K562 (cell line): ENCODE measurements around the gene ELP5. TPM values are rescaled to one million over a fixed set of nuclear protein-coding genes. Genes with fewer than 3 reads are reported as not detected.

Experiments
- CBFB ChIP-seq: sonication (generic); formaldehyde crosslinking; IDR thresholded peaks from 2 replicates; pipeline ENCODE4 v1.4.0; 2020; ENCODE audit warnings: mild to moderate bottlenecking, missing genetic modification reagents
- DNMT1 ChIP-seq: fragments of 450-650 bp; IDR thresholded peaks from 2 replicates; pipeline ENCODE4 v1.6.1; 2016; ENCODE audit warnings: antibody characterized with exemption, mild to moderate bottlenecking
- HDGF ChIP-seq: fragments of 450-650 bp; IDR thresholded peaks from 2 replicates; pipeline ENCODE4 v1.6.1; 2016
- KDM1A ChIP-seq, 2 experiments: fragments of 450-650 bp; IDR thresholded peaks; 2 replicates each; pipeline ENCODE4 v1.6.1; 2016; ENCODE audit warnings: mild to moderate bottlenecking in 2 of 2
- MAFK ChIP-seq: IDR thresholded peaks from 2 replicates; pipeline ENCODE4 v1.6.1; 2011; ENCODE audit warnings: low read length, improper control_type of control experiment
- MECOM ChIP-seq: fragments of 250-450 bp; sonication (Bioruptor Pico); IDR thresholded peaks from 2 replicates; pipeline ENCODE4 v1.8.0; 2022; ENCODE audit warnings: inconsistent platforms
- NCOA1 ChIP-seq: fragments of 450-650 bp; IDR thresholded peaks from 2 replicates; pipeline ENCODE4 v1.6.1; 2016; ENCODE audit warnings: low read depth
- NR1H2 ChIP-seq: sonication (generic); formaldehyde crosslinking; IDR thresholded peaks from 2 replicates; pipeline ENCODE4 v1.4.0; 2020; ENCODE audit warnings: mild to moderate bottlenecking, missing genetic modification reagents
- PRPF4 ChIP-seq: fragments of 200-400 bp; formaldehyde crosslinking; IDR thresholded peaks from one replicate; pipeline ENCODE4 v1.6.1; 2017; ENCODE audit warnings: low read length, low read depth, mild to moderate bottlenecking; ENCODE audit not compliant: insufficient read depth, poor library complexity, severe bottlenecking
- RFX7 ChIP-seq: fragments of 250-450 bp; sonication (Bioruptor Pico); IDR thresholded peaks from 2 replicates; pipeline ENCODE4 v1.5.1; 2021; ENCODE audit warnings: mild to moderate bottlenecking
- RUNX1 ChIP-seq: sonication (generic); IDR thresholded peaks from 2 replicates; pipeline ENCODE4 v1.6.1; 2016; ENCODE audit warnings: antibody characterized with exemption, low read depth
- SAFB ChIP-seq: fragments of 200-400 bp; formaldehyde crosslinking; IDR thresholded peaks from 2 replicates; pipeline ENCODE4 v1.6.1; 2017; ENCODE audit warnings: low read depth, low read length, borderline replicate concordance
- SMAD3 ChIP-seq: fragments of 450-650 bp; formaldehyde crosslinking; conservative IDR thresholded peaks from 2 replicates; pipeline ENCODE4 v1.4.0; 2020; ENCODE audit warnings: mild to moderate bottlenecking
- SMAD4 ChIP-seq: fragments of 250-450 bp; sonication (Bioruptor Pico); conservative IDR thresholded peaks from 2 replicates; pipeline ENCODE4 v1.8.0; 2021; ENCODE audit warnings: inconsistent platforms, mild to moderate bottlenecking, moderate library complexity
- SNRNP70 ChIP-seq: fragments of 200-400 bp; formaldehyde crosslinking; optimal IDR thresholded peaks from 2 replicates; pipeline ENCODE3; 2017; ENCODE audit warnings: low read depth, low read length
- TGIF2 ChIP-seq: sonication (generic); formaldehyde crosslinking; IDR thresholded peaks from 2 replicates; pipeline ENCODE4 v1.8.1; 2022; ENCODE audit warnings: mild to moderate bottlenecking, missing genetic modification reagents, moderate library complexity
- ZNF3 ChIP-seq: fragments of 250-450 bp; sonication (Bioruptor Pico); IDR thresholded peaks from 2 replicates; pipeline ENCODE4 v1.5.0; 2021; ENCODE audit warnings: mild to moderate bottlenecking, moderate library complexity
- polyA plus RNA-seq, 8 experiments: library from polyadenylated mRNA; depleted of rRNA in 4 of 8; stranded (reverse) in 5 of 8; unstranded in 3 of 8; fragments of >200 nt; fragmentation: Nextera tagmentation in 2 of 8; fragmentation: Illumina TruSeq in 1 of 8; extraction: Ambion mirVana in 2 of 8; extraction: Trizol in 1 of 8; gene quantifications; 2 replicates each; pipeline versions ENCODE4 v1.2.1 to v1.2.3, GENCODE V29; 2011 to 2014; ENCODE audit warnings: inconsistent platforms in 1 of 8, missing spikeins in 1 of 8
- total RNA-seq, 7 experiments: library from RNA; depleted of rRNA in 6 of 7; stranded (reverse); fragments of >200 nt in 6 of 7; fragmentation: Illumina TruSeq in 2 of 7; extraction: Trizol in 2 of 7; gene quantifications; 2 replicates each; pipeline versions ENCODE4 v1.2.1 to v1.2.3, GENCODE V29; 2011 to 2021; ENCODE audit warnings: low replicate concordance in 1 of 7
- TF ChIP-seq, protein P1 (sequence below), 2 experiments: fragments of 450-650 bp in 1 of 2; sonication (generic) in 1 of 2; formaldehyde crosslinking in 1 of 2; IDR thresholded peaks; 2 replicates each; pipeline versions ENCODE4 v1.7.1 to v1.9.0; 2016 to 2022; ENCODE audit warnings: inconsistent platforms in 1 of 2, mild to moderate bottlenecking in 1 of 2, missing genetic modification reagents in 1 of 2
- TF ChIP-seq, protein P2 (sequence below): fragments of 450-650 bp; IDR thresholded peaks from 2 replicates; pipeline ENCODE4 v1.6.1; 2017; ENCODE audit warnings: antibody characterized with exemption

ELP5 gene
- total and polyA plus RNA-seq, 9 of the 15 experiments (the other 6 are each of a cell fraction or from before 2014, with no cell fraction given): 25.7 to 77.9 (median 52.9) TPM

DNA sequence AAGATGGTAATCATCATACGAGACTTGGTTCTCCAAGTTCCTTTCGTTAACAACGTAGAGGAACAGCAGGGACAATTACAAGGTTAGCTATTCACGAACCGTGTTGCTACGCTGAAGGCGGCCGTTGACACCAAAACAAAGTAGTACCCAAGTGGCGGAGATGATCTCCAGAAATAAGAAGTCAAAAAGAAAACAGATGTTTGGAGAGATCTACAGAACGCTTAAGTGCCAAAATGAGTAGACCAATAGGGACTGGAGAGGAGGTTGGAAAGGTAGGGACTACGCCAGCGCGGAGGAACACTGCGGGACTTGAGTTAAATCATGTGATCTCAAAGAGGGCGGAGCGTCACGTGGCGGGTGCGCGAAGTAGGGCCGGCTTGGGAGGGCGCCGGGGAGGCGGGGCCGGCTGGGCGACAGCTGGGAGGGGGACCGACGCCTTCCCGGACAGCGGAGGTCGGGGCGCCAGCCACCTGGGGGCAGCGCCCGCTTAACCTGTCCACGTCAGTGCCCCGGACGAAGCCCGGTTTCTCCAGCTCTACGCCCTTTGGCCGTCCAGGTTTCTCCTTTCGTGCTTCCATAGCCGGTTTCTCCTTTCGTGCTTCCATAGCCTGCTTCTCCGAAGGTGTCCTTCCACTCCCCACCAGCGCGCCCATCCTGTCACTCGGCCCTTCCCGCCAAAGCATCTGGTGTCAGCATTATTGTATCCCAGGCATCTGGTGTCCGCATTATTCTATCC, 9.1 kb upstream of the ELP5 start (continued):
- TF ChIP-seq, protein P1, sequence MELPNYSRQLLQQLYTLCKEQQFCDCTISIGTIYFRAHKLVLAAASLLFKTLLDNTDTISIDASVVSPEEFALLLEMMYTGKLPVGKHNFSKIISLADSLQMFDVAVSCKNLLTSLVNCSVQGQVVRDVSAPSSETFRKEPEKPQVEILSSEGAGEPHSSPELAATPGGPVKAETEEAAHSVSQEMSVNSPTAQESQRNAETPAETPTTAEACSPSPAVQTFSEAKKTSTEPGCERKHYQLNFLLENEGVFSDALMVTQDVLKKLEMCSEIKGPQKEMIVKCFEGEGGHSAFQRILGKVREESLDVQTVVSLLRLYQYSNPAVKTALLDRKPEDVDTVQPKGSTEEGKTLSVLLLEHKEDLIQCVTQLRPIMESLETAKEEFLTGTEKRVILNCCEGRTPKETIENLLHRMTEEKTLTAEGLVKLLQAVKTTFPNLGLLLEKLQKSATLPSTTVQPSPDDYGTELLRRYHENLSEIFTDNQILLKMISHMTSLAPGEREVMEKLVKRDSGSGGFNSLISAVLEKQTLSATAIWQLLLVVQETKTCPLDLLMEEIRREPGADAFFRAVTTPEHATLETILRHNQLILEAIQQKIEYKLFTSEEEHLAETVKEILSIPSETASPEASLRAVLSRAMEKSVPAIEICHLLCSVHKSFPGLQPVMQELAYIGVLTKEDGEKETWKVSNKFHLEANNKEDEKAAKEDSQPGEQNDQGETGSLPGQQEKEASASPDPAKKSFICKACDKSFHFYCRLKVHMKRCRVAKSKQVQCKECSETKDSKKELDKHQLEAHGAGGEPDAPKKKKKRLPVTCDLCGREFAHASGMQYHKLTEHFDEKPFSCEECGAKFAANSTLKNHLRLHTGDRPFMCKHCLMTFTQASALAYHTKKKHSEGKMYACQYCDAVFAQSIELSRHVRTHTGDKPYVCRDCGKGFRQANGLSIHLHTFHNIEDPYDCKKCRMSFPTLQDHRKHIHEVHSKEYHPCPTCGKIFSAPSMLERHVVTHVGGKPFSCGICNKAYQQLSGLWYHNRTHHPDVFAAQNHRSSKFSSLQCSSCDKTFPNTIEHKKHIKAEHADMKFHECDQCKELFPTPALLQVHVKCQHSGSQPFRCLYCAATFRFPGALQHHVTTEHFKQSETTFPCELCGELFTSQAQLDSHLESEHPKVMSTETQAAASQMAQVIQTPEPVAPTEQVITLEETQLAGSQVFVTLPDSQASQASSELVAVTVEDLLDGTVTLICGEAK (IDR thresholded peaks at IDR 0.05): peak; percentile 71
- TF ChIP-seq, protein P1 (CRISPR knock-in tag; IDR thresholded peaks at IDR 0.05): no peak
- TF ChIP-seq SNRNP70 (no peak), RFX7 (CRISPR knock-in tag) (no peak), SMAD3 (CRISPR knock-in tag) (no peak), NCOA1 (0 out of 2 replicates have a peak, but pooled peaks have one; percentile 35), RUNX1 (no peak), TGIF2 (CRISPR knock-in tag) (no peak), MAFK (no peak), DNMT1 (peak; percentile 98), MECOM (CRISPR knock-in tag) (0 out of 2 replicates have a peak, but pooled peaks have one; percentile 15), HDGF (no peak), KDM1A (IDR thresholded peaks at IDR 0.05) (no peak), ZNF3 (CRISPR knock-in tag) (no peak), CBFB (CRISPR knock-in tag) (no peak), SAFB (no peak), NR1H2 (CRISPR knock-in tag) (no peak), SMAD4 (CRISPR knock-in tag) (peak; percentile 83), PRPF4 (no peak)
- TF ChIP-seq, protein P2, sequence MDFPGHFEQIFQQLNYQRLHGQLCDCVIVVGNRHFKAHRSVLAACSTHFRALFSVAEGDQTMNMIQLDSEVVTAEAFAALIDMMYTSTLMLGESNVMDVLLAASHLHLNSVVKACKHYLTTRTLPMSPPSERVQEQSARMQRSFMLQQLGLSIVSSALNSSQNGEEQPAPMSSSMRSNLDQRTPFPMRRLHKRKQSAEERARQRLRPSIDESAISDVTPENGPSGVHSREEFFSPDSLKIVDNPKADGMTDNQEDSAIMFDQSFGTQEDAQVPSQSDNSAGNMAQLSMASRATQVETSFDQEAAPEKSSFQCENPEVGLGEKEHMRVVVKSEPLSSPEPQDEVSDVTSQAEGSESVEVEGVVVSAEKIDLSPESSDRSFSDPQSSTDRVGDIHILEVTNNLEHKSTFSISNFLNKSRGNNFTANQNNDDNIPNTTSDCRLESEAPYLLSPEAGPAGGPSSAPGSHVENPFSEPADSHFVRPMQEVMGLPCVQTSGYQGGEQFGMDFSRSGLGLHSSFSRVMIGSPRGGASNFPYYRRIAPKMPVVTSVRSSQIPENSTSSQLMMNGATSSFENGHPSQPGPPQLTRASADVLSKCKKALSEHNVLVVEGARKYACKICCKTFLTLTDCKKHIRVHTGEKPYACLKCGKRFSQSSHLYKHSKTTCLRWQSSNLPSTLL: no peak
